Sigmoid colon (tissue), 4 donors: ENCODE results near the gene TIAM1.

Experiments used
- CTCF ChIP-seq, 4 experiments: fragments of 450-650 bp in 3 of 4; fragments of 200-600 bp in 1 of 4; IDR thresholded peaks; one replicate each; pipeline ENCODE4 v1.5.1; 2016 to 2019; ENCODE audit warnings: antibody characterized with exemption in 4 of 4, mild to moderate bottlenecking in 3 of 4, moderate library complexity in 2 of 4
- POLR2A ChIP-seq, 2 donors: fragments of 450-650 bp; IDR thresholded peaks; one replicate each; pipeline ENCODE4 v1.6.1; 2016; ENCODE audit warnings: antibody characterized with exemption in 2 of 2, mild to moderate bottlenecking in 2 of 2, moderate library complexity in 2 of 2
- POLR2AphosphoS5 ChIP-seq, 4 donors: sonication (generic); formaldehyde crosslinking; IDR thresholded peaks; one replicate each; pipeline ENCODE4 v1.6.1; 2017; ENCODE audit warnings: antibody characterized with exemption in 4 of 4

- TF ChIP-seq CTCF (IDR thresholded peaks at IDR 0.05) (no peak), POLR2A (IDR thresholded peaks at IDR 0.05) (no peak), POLR2AphosphoS5 (IDR thresholded peaks at IDR 0.05) (no peak)
Measured at GRCh38 chr21:31372471-31372765, 28.4 kb upstream of the TIAM1 start.
